Muscle layer of duodenum (tissue), 2 donors: ENCODE results near the gene MMAB.

Experiments used
- H3K27ac ChIP-seq: one replicate; pipeline ENCODE4 v1.7.0; 2013; ENCODE audit warnings: mild to moderate bottlenecking, low read length
- H3K27me3 ChIP-seq: one replicate; pipeline ENCODE4 v1.7.0; 2013; ENCODE audit warnings: low read depth, mild to moderate bottlenecking, control low read depth, low read length
- H3K36me3 ChIP-seq, 2 donors: one replicate each; pipeline ENCODE4 v1.7.0; 2013; ENCODE audit warnings: low read length in 2 of 2, control low read depth in 1 of 2, mild to moderate bottlenecking in 1 of 2; ENCODE audit not compliant: insufficient read depth in 2 of 2, control insufficient read depth in 1 of 2
- H3K4me1 ChIP-seq, 2 donors: one replicate each; pipeline ENCODE4 v1.7.0; 2013; ENCODE audit warnings: low read length in 2 of 2, mild to moderate bottlenecking in 2 of 2, control low read depth in 1 of 2, moderate library complexity in 1 of 2; ENCODE audit not compliant: insufficient read depth in 2 of 2, control insufficient read depth in 1 of 2
- H3K4me3 ChIP-seq, 2 donors: one replicate each; pipeline ENCODE4 v1.7.0; 2013; ENCODE audit warnings: low read length in 2 of 2, low read depth in 1 of 2, mild to moderate bottlenecking in 1 of 2
- H3K9me3 ChIP-seq, 2 donors: one replicate each; pipeline ENCODE4 v1.7.0; 2013; ENCODE audit warnings: low read length in 2 of 2, control low read depth in 1 of 2, mild to moderate bottlenecking in 1 of 2; ENCODE audit not compliant: control insufficient read depth in 1 of 2
- donor health status: healthy.

The MMAB gene

DNA sequence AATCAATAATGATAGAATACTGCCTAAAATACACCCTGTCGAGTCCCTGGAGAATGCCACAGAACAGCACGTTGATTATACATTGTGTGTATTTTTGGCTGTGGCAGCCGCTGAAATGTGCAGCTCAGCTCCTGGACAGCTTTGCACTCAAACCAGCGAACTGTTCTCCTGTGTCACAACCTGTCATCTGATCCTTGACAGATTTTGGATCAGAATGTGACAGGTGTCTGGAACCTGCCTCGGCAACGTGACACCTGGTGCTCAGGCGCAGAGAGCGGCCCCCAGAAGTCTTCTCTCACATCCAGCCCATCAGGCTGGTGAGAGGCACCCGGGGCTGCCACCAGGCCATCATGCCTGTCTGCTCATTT lies 19.6 kb upstream of the MMAB start:
- H3K4me3 ChIP-seq = no peak overlapping the region
- H3K36me3 ChIP-seq = peaks cover 8 to 46% of the 10 kb centered on the region in 2 donors
- peaks cover 1 to 6% of the 10 kb centered on the region in 2 donors for H3K4me1 ChIP-seq
- H3K9me3 ChIP-seq = no peaks in the 10 kb centered on the region
- H3K27me3 ChIP-seq = no peaks in the 10 kb centered on the region
- no peak overlapping the region for H3K27ac ChIP-seq

- Histone ChIP-seq H3K9me3 (no peaks in the 10 kb centered on the region), H3K27me3 (no peaks in the 10 kb centered on the region), H3K27ac (no peak overlapping the region), H3K4me3 (no peak overlapping the region), H3K36me3 (peaks cover 8 to 52% of the 10 kb centered on the region in 2 donors), H3K4me1 (peaks cover 0 to under 1% of the 10 kb centered on the region in 2 donors)
Measured at GRCh38 chr12:109592195-109592904, 19.0 kb upstream of the MMAB start.

GRCh38 chr12:109591041-109591440 lies 17.7 kb upstream of the MMAB start:
- H3K27me3 ChIP-seq = no peaks in the 10 kb centered on the region
- no peak overlapping the region for H3K27ac ChIP-seq
- H3K4me3 ChIP-seq = no peak overlapping the region
- peaks cover 8 to 55% of the 10 kb centered on the region in 2 donors for H3K36me3 ChIP-seq
- H3K4me1 ChIP-seq = no peaks in the 10 kb centered on the region
- no peaks in the 10 kb centered on the region for H3K9me3 ChIP-seq

DNA sequence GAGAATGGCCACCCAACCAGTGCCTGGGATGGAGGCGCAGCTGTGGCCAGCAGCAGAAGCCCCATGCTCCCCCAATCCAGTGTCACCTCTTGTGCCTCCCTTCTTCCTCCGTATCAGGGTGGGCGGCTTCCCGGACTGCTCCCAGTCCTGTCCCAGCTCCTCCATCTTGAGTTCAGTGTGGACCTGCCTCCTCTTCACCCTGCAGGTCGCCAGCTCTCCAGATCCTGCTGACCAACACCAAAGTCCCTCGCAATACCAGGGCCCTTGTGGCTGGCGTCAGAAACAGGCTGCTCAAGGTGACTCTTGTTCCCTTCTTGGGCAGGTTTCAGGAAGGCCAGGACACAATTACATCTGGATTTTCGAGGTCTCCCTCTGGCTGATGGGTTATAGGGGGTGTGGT lies 17.3 kb upstream of the MMAB start:
- Histone ChIP-seq H3K9me3 (no peaks in the 10 kb centered on the region), H3K4me3 (no peak overlapping the region), H3K27ac (no peak overlapping the region), H3K4me1 (no peaks in the 10 kb centered on the region), H3K27me3 (no peaks in the 10 kb centered on the region), H3K36me3 (peaks cover 8 to 51% of the 10 kb centered on the region in 2 donors)

- Histone ChIP-seq H3K36me3 (peaks cover 8 to 46% of the 10 kb centered on the region in 2 donors), H3K4me1 (no peaks in the 10 kb centered on the region), H3K9me3 (no peaks in the 10 kb centered on the region), H3K27me3 (no peaks in the 10 kb centered on the region), H3K27ac (no peak overlapping the region), H3K4me3 (no peak overlapping the region)
Measured at GRCh38 chr12:109589691-109590245, 16.5 kb upstream of the MMAB start.

DNA sequence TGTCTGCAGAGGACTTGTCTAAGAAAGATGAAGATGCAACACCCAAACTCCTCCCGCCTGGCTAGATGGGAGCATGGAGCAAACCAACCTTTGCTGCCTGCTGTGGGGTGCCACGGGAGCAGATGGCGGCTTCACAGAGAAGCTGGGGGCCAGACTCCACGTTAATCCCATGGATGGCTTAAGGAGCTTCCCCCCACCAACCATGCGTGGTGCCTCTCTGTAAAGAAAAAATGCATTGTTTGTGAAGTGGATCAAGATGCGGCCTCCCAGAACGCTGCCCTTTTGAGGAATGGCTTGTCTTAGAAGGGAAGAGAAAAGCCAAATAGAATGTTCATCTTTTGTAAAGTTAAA lies 15.9 kb upstream of the MMAB start:
- no peak overlapping the region for H3K27ac ChIP-seq
- peaks cover 8 to 42% of the 10 kb centered on the region in 2 donors for H3K36me3 ChIP-seq
- H3K9me3 ChIP-seq = no peaks in the 10 kb centered on the region
- no peaks in the 10 kb centered on the region for H3K27me3 ChIP-seq
- no peaks in the 10 kb centered on the region for H3K4me1 ChIP-seq
- no peak overlapping the region for H3K4me3 ChIP-seq

DNA sequence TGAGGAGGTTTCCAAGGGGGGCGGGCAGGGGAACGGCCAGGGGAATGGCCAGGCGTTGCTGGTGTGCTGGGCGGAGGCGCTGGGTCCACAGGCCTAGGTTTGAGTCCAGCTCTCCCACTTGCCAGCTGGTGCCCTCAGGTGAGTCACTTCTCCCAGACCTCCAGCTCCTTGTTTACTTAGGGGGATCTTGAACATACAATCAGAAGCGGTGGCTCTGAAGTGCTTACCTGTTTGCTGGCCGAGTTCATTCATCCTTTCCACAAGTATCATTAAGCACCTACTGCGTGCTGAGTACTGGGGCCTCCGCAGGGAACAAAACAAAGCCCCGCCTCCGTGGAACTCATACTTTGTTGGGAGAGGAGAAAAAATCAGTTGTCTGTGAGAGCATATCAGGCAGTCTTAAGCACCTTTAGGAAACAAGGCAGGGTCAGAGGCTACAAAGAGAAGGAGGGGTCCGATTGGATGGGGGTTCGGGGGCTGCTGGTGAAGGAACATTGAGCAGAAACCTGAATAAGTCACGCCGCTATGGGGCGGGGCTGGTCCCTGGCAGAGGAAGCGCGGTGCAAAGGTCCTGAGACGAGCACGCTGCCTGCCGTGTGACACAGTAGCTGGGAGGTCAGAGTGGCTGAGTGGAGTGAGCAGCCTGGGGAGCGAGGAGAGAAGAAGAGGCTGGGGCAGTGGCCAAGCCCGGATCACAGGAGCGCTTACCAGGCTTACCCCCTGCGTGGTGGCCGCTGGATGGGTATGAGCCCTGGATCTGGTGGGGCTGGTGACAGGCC lies 15.3 kb upstream of the MMAB start:
- Histone ChIP-seq H3K27ac (no peak overlapping the region), H3K27me3 (no peaks in the 10 kb centered on the region), H3K9me3 (no peaks in the 10 kb centered on the region), H3K4me1 (no peaks in the 10 kb centered on the region), H3K4me3 (no peak overlapping the region), H3K36me3 (peaks cover 14 to 48% of the 10 kb centered on the region in 2 donors)

GRCh38 chr12:109587921-109588320 lies 14.6 kb upstream of the MMAB start:
- no peak overlapping the region for H3K27ac ChIP-seq
- peaks cover 15 to 44% of the 10 kb centered on the region in 2 donors for H3K36me3 ChIP-seq
- H3K9me3 ChIP-seq = no peaks in the 10 kb centered on the region

DNA sequence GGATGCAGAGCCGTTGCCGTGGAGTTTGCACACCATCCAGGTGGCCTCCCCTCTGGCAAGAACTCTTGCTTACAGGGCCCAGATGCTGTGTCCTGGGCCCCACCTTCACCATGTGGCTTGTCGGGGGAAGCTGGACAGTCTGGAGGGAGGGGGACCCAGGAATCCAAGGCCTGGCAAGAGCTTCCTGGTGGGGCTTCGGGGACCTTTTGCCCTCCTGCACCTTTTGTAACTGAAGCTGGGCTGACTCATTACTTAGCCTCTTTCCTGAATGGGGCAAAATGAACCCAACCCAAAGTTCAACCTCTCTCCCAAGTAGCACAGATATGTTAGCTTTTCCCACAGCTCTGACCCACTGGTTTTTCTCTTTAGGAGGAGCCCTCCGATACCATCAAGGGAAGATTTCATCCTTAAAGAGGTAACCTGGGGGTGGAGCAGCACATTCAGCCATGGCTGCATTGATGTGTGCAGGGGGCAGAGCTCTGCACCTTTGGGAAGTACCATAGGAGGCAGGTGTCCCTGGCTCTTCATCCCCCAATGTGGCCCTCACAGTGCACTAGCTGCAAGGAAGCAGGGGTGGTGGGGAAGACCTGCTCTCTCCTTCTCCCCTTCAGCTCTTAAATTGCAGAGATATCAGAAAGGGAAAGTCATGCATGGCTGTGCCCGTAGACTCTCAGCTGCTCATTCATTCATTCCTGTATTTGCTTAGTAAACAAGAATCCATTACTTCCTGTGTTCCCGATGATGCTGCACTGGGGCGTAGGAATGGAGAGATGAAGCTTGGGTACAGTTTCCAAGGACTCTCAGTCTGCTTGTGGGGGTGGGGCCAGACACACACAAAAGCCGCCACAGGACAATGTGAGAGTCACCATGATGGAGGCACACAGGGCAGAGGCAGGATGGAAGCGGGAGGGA lies 13.3 kb upstream of the MMAB start:
- Histone ChIP-seq H3K36me3 (peaks cover 15 to 43% of the 10 kb centered on the region in 2 donors), H3K27me3 (no peaks in the 10 kb centered on the region), H3K27ac (no peak overlapping the region), H3K4me1 (no peaks in the 10 kb centered on the region), H3K9me3 (no peaks in the 10 kb centered on the region), H3K4me3 (no peak overlapping the region)

More at GRCh38 chr12:109587921-109588320, 14.6 kb upstream of the MMAB start:
- Histone ChIP-seq H3K27me3 (no peaks in the 10 kb centered on the region), H3K4me1 (no peaks in the 10 kb centered on the region), H3K4me3 (no peak overlapping the region)

DNA sequence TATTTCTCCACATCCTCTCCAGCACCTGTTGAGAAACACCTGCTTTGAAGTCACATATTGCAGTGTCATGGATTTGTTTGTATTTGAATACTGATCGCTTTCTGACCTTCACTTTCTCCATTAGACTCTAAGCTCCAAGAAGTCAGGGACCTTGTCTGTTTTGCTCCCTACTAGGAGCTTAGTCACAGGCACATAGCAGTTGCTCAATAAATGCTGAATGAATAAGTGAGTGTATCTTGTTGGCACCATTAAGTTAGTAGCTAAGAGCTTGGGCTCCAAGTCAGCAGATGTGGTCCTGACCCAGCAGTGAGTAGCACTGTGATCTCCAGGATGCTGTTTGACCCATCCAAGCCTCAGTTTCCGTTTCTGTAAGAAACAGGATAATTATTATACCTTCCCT lies 10.4 kb upstream of the MMAB start:
- Histone ChIP-seq H3K27me3 (no peaks in the 10 kb centered on the region), H3K9me3 (no peaks in the 10 kb centered on the region), H3K27ac (no peak overlapping the region), H3K36me3 (peaks cover 24 to 72% of the 10 kb centered on the region in 2 donors), H3K4me1 (no peaks in the 10 kb centered on the region), H3K4me3 (no peak overlapping the region)

DNA sequence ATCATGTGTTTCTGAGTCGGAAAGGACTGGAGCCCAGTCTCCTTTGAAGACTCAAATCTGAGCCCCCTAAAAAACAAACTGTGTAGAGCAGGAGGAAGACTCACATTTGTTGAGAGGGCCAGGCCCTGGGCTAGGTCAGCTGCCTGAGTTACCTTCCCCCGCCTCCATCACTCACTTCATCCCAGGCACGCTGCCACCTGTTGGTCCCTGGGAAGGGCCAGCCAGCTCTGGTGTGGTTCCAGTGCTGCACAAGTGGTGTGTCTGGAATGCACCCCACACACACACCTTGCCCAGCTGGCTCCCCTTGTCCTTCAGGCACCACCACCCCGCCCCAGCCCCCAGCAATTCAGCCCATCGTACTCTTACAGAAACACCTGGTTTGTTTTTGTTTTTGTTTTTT lies 9.3 kb upstream of the MMAB start:
- no peaks in the 10 kb centered on the region for H3K9me3 ChIP-seq
- no peak overlapping the region for H3K27ac ChIP-seq
- no peaks in the 10 kb centered on the region for H3K4me1 ChIP-seq
- H3K27me3 ChIP-seq = no peaks in the 10 kb centered on the region
- peaks cover 31 to 72% of the 10 kb centered on the region in 2 donors for H3K36me3 ChIP-seq
- H3K4me3 ChIP-seq = no peak overlapping the region
